ENCODE results near the gene TENM4. TPM values are rescaled to one million over a fixed set of nuclear protein-coding genes. Genes with fewer than 3 reads are reported as not detected.

The TENM4 gene
- total and polyA plus RNA-seq, 4 experiments from 2014 or later, result 0.25 to 0.28 TPM; not detected in 2

DNA sequence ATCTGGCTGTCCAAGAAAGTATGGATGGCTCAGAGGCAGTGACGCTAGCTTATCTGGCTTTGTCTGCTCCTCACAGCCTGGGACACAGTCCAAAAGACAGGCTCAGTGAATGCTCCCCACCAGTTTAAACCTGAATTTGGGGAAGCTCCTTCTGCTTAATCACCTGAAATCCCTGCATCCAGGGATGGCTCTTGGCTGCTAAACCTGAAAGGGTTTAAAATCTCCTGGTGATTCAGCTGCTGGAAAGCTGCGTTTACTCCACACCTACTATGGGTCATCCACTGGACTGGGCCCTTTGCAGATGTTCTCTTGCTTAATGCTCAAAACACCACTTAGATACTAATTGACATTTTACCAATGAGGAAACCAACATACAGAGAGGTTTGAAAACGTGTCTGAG lies 564.2 kb downstream of the TENM4 start:
- H3K9me3 ChIP-seq (ENCODE audit: control insufficient read depth in 1 of 2, low read length in 2 of 2), result no peaks in the 10 kb centered on the region
- ChIA-PET CTCF (ENCODE audit: partially characterized antibody) (no interaction called here), POLR2A (ENCODE audit: partially characterized antibody) (no interaction called here)
- H3K4me3 Mint-ChIP-seq, result no peak overlapping the region
- H3K9me3 Mint-ChIP-seq, result peaks cover 0 to 29% (median 16%) of the 10 kb centered on the region in 8 donors
- H3K36me3 Mint-ChIP-seq, result no peaks in the 10 kb centered on the region
- intact Hi-C loops (cut with micrococcal nuclease), result no loop called here
- no peaks in the 10 kb centered on the region for H3K36me3 ChIP-seq (ENCODE audit: insufficient read depth, low read length)
- H3K27ac Mint-ChIP-seq, result no peak overlapping the region
- no peak overlapping the region for H3K27ac ChIP-seq (ENCODE audit: low read depth, low read length)
- no peaks in the 10 kb centered on the region for H3K27me3 ChIP-seq (ENCODE audit: insufficient read depth, low read length)
- no peaks in the 10 kb centered on the region for H3K4me1 ChIP-seq (ENCODE audit: insufficient read depth, low read length)
- DNase-seq, result no peak
- no peak overlapping the region for H3K4me3 ChIP-seq (ENCODE audit: low read length in 2 of 2)
- H3K4me1 Mint-ChIP-seq, result no peaks in the 10 kb centered on the region
- H3K27me3 Mint-ChIP-seq, result peaks cover 0 to 3% of the 10 kb centered on the region in 2 donors

DNA sequence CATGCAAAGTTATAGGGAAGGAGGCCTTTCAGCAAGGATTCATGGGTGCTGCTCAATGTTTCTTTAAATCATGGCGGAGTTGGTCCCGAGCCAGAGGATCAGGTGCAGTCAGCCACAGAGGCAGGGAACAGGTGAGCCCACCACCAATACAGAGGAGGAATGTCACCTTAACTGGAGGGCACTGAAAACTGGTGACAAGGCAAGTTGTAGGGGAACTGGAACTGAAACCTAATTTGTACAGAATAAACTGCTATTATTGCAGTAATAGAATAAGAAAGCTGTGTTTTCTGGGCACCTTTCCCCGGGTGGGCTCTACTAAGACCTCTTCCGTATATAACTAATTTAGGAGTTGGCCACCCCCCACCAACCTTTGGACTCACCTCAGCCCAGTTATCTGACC lies 570.2 kb downstream of the TENM4 start:
- no peak overlapping the region for H3K27ac ChIP-seq (ENCODE audit: low read depth, low read length)
- no peaks in the 10 kb centered on the region for H3K27me3 ChIP-seq (ENCODE audit: insufficient read depth, low read length)
- Mint-ChIP-seq H3K4me3 (no peak overlapping the region), H3K4me1 (no peaks in the 10 kb centered on the region), H3K27me3 (peaks cover 3 to 10% of the 10 kb centered on the region in 2 donors), H3K27ac (no peak overlapping the region), H3K9me3 (peaks cover 0 to 1% (median 0%) of the 10 kb centered on the region in 8 donors), H3K36me3 (no peaks in the 10 kb centered on the region)
- intact Hi-C loops (cut with micrococcal nuclease), result no loop called here
- ChIA-PET POLR2A (ENCODE audit: partially characterized antibody) (no interaction called here), CTCF (ENCODE audit: partially characterized antibody) (interaction anchor here (0.9 kb wide), 1 partner anchor 16 kb away, joined by 3 read pairs; no protein-coding TSS in a partner anchor)
- H3K4me3 ChIP-seq (ENCODE audit: low read length in 2 of 2), result no peak overlapping the region
- no peaks in the 10 kb centered on the region for H3K36me3 ChIP-seq (ENCODE audit: insufficient read depth, low read length)
- DNase-seq, result no peak
- no peaks in the 10 kb centered on the region for H3K4me1 ChIP-seq (ENCODE audit: insufficient read depth, low read length)
- H3K9me3 ChIP-seq (ENCODE audit: control insufficient read depth in 1 of 2, low read length in 2 of 2), result no peaks in the 10 kb centered on the region

DNA sequence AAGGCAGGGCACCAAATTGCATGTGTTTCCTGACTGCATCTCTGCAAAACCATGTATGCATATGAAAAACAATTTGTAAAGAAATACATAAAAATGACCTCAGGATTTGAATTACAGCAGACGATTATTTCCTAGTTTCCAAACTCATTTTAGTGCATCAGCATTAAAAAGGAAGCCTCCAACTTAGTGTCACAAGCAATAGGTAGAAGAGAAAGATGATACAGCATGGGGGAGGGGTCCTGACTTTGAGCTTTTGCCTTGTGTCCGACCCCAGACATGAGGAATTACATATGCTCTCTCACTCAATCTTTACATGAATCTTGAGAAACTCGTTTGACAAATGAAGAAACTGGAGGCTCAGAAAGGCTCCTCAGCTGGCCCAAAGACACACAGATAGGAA lies 571.5 kb downstream of the TENM4 start:
- no peak overlapping the region for H3K4me3 ChIP-seq (ENCODE audit: low read length in 2 of 2)
- no peaks in the 10 kb centered on the region for H3K36me3 ChIP-seq (ENCODE audit: insufficient read depth, low read length)
- Mint-ChIP-seq H3K27ac (no peak overlapping the region), H3K4me3 (no peak overlapping the region), H3K9me3 (peaks cover 0 to 1% (median 0%) of the 10 kb centered on the region in 8 donors), H3K4me1 (no peaks in the 10 kb centered on the region), H3K27me3 (peaks cover 3 to 10% of the 10 kb centered on the region in 2 donors), H3K36me3 (no peaks in the 10 kb centered on the region)
- intact Hi-C loops (cut with micrococcal nuclease), result no loop called here
- H3K27ac ChIP-seq (ENCODE audit: low read depth, low read length), result no peak overlapping the region
- H3K4me1 ChIP-seq (ENCODE audit: insufficient read depth, low read length), result no peaks in the 10 kb centered on the region
- CTCF ChIA-PET (ENCODE audit: partially characterized antibody), result interaction anchor here (0.6 kb wide), 1 partner anchor 49 kb away, joined by 3 read pairs; no protein-coding TSS in a partner anchor
- no peaks in the 10 kb centered on the region for H3K9me3 ChIP-seq (ENCODE audit: control insufficient read depth in 1 of 2, low read length in 2 of 2)
- H3K27me3 ChIP-seq (ENCODE audit: insufficient read depth, low read length), result no peaks in the 10 kb centered on the region
- POLR2A ChIA-PET (ENCODE audit: partially characterized antibody), result no interaction called here
- DNase-seq, result no peak

DNA sequence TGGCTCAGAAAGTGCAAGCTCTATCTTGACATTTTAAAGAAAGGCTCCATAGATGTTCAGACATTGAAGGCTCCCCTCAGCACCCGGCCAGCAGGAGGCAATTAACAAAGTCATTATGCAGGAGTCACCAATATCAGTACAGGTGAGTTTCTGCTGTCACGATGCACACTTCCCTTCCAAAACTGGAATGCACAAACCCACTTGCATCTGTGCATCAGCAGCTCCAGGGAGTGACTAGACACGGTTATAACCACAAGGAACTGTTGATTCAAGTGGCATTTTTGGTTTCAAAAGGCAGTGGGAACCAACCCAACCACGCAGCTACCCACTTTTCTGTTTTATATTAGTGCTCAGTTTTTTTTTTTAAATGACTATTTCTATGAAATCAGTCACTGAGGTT lies 572.3 kb downstream of the TENM4 start:
- H3K27ac ChIP-seq (ENCODE audit: low read depth, low read length), result no peak overlapping the region
- Mint-ChIP-seq H3K27ac (no peak overlapping the region), H3K36me3 (no peaks in the 10 kb centered on the region), H3K27me3 (peaks cover 3 to 10% of the 10 kb centered on the region in 2 donors), H3K9me3 (no peaks in the 10 kb centered on the region), H3K4me3 (no peak overlapping the region), H3K4me1 (no peaks in the 10 kb centered on the region)
- H3K4me1 ChIP-seq (ENCODE audit: insufficient read depth, low read length), result no peaks in the 10 kb centered on the region
- H3K9me3 ChIP-seq (ENCODE audit: control insufficient read depth in 1 of 2, low read length in 2 of 2), result no peaks in the 10 kb centered on the region
- ChIA-PET POLR2A (ENCODE audit: partially characterized antibody) (no interaction called here), CTCF (ENCODE audit: partially characterized antibody) (no interaction called here)
- DNase-seq, result no peak
- intact Hi-C loops (cut with micrococcal nuclease), result no loop called here
- no peak overlapping the region for H3K4me3 ChIP-seq (ENCODE audit: low read length in 2 of 2)
- no peaks in the 10 kb centered on the region for H3K27me3 ChIP-seq (ENCODE audit: insufficient read depth, low read length)
- H3K36me3 ChIP-seq (ENCODE audit: insufficient read depth, low read length), result no peaks in the 10 kb centered on the region

DNA sequence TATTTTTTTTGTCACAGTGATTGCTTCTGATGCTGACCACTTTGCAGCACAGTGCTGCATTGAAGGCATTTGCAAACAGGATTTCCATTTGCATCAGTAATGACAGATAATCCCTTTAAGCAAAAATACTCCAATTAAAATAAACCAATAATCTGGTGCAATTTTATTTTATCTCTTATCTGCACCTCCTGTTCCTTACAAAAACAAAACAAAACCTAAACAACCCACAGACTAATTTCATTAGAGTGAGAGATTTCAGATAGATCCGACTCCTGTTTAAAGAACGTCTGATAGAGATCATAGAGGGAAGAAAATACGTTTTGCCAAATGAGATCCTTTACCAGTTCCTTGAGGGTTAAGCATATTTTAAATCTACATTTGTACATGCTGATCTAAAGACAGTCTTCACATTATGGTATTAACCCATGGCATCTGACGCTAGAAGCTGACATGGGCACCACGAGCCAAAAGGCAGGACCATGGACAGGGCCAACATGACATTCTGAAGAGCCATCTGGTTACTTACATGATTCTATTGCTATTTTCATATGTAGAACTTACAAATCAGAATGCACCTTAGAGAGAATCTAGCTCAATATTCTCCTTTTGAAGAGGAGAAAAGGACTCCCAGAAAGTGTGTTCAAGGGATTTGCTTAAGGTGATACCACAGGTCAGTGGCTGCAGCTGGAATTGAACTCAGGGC lies 580.0 kb downstream of the TENM4 start:
- H3K27ac Mint-ChIP-seq, result no peak overlapping the region
- CTCF ChIA-PET (ENCODE audit: partially characterized antibody), result no interaction called here

DNA sequence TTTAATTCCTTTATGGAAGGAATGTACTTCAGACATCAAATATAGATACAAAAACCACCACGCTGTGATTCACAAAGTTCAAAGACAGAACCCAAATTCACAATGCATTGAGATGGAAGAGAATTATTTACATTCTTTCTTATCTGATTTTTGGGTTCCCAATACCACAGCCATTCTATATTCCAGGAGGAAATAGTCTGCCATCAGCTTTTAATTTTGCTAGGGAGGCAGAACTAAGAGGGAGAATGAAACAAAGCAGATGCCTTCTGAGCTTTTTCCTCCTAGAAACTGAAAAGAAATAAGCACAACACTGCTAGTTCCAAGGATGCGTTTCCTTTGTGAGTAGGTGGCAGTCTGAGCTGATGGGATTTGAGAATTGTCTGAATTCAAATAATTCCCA lies 583.1 kb downstream of the TENM4 start:
- DNase-seq, result no peak
- Histone ChIP-seq H3K9me3 (ENCODE audit: control insufficient read depth in 1 of 2, low read length in 2 of 2) (no peaks in the 10 kb centered on the region), H3K4me1 (ENCODE audit: insufficient read depth, low read length) (no peaks in the 10 kb centered on the region), H3K27me3 (ENCODE audit: insufficient read depth, low read length) (no peaks in the 10 kb centered on the region), H3K36me3 (ENCODE audit: insufficient read depth, low read length) (no peaks in the 10 kb centered on the region), H3K27ac (ENCODE audit: low read depth, low read length) (no peak overlapping the region), H3K4me3 (ENCODE audit: low read length in 2 of 2) (no peak overlapping the region)
- ChIA-PET POLR2A (ENCODE audit: partially characterized antibody) (no interaction called here), CTCF (ENCODE audit: partially characterized antibody) (interaction anchor here (0.8 kb wide), 1 partner anchor 29 kb away, joined by 3 read pairs; no protein-coding TSS in a partner anchor)
- H3K4me3 Mint-ChIP-seq, result no peak overlapping the region
- no peaks in the 10 kb centered on the region for H3K4me1 Mint-ChIP-seq
- H3K36me3 Mint-ChIP-seq, result no peaks in the 10 kb centered on the region
- intact Hi-C loops (cut with micrococcal nuclease), result no loop called here
- no peak overlapping the region for H3K27ac Mint-ChIP-seq
- H3K9me3 Mint-ChIP-seq, result peaks cover 0 to 3% (median 0%) of the 10 kb centered on the region in 8 donors
- peaks cover 2 to 3% of the 10 kb centered on the region in 2 donors for H3K27me3 Mint-ChIP-seq

More for the DNA sequence above, 580.0 kb downstream of the TENM4 start:
- Mint-ChIP-seq H3K4me1 (no peaks in the 10 kb centered on the region), H3K36me3 (no peaks in the 10 kb centered on the region), H3K4me3 (no peak overlapping the region), H3K27me3 (peaks cover 2 to 3% of the 10 kb centered on the region in 2 donors), H3K9me3 (peaks cover 0 to 3% (median 0%) of the 10 kb centered on the region in 8 donors)
- intact Hi-C loops (cut with micrococcal nuclease), result no loop called here
- no peak overlapping the region for H3K4me3 ChIP-seq (ENCODE audit: low read length in 2 of 2)
- H3K27ac ChIP-seq (ENCODE audit: low read depth, low read length), result no peak overlapping the region
- POLR2A ChIA-PET (ENCODE audit: partially characterized antibody), result no interaction called here
- no peaks in the 10 kb centered on the region for H3K27me3 ChIP-seq (ENCODE audit: insufficient read depth, low read length)
- no peaks in the 10 kb centered on the region for H3K9me3 ChIP-seq (ENCODE audit: control insufficient read depth in 1 of 2, low read length in 2 of 2)
- DNase-seq, result no peak
- H3K4me1 ChIP-seq (ENCODE audit: insufficient read depth, low read length), result no peaks in the 10 kb centered on the region
- H3K36me3 ChIP-seq (ENCODE audit: insufficient read depth, low read length), result no peaks in the 10 kb centered on the region

DNA sequence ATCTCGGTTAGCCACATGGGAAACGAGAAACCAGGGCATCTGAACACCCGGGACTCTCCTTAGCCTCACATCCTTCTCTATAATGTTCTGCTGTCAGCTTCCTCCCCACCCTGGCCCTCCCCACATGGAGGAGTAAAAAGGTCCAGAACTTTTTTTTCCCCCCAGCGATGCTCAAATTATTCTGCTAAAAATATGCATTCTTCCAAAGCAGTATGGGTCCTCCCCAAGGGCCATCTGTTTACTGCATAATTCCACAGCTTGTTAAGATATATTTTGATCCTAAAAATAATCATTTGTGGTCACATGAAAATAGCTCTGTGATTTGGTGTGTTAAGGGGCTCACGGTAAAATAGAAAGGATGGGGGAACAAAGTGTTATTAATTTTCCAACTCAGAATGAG lies 584.6 kb downstream of the TENM4 start:
- DNase-seq, result no peak
- Mint-ChIP-seq H3K27ac (no peak overlapping the region), H3K36me3 (no peaks in the 10 kb centered on the region), H3K4me1 (no peaks in the 10 kb centered on the region), H3K4me3 (no peak overlapping the region), H3K27me3 (peaks cover 2 to 3% of the 10 kb centered on the region in 2 donors), H3K9me3 (peaks cover 0 to 3% (median 0%) of the 10 kb centered on the region in 8 donors)
- Histone ChIP-seq H3K27ac (ENCODE audit: low read depth, low read length) (no peak overlapping the region), H3K4me1 (ENCODE audit: insufficient read depth, low read length) (no peaks in the 10 kb centered on the region), H3K27me3 (ENCODE audit: insufficient read depth, low read length) (no peaks in the 10 kb centered on the region), H3K4me3 (ENCODE audit: low read length in 2 of 2) (no peak overlapping the region), H3K36me3 (ENCODE audit: insufficient read depth, low read length) (no peaks in the 10 kb centered on the region), H3K9me3 (ENCODE audit: control insufficient read depth in 1 of 2, low read length in 2 of 2) (no peaks in the 10 kb centered on the region)
- POLR2A ChIA-PET (ENCODE audit: partially characterized antibody), result no interaction called here
- CTCF ChIA-PET (ENCODE audit: partially characterized antibody), result no interaction called here
- intact Hi-C loops (cut with micrococcal nuclease), result no loop called here

Measured in CD4-positive, alpha-beta memory T cell (primary cell).